Coronary artery (tissue), 2 donors: ENCODE measurements around the gene TTI1.

Source experiments
- DNase-seq: peaks from one replicate; pipeline ENCODE4 v3.0.0-alpha.2; 2017; ENCODE audit warnings: low spot score
- H3K27ac ChIP-seq, 2 donors: fragments of 200-600 bp; sonication (generic); one replicate each; pipeline ENCODE4 v1.5.1; 2016 to 2019
- H3K4me3 ChIP-seq: fragments of 200-600 bp; sonication (generic); 2 replicates; pipeline ENCODE4 v1.5.1; 2016; ENCODE audit warnings: mild to moderate bottlenecking, moderate library complexity
- TF ChIP-seq, protein P1 (sequence below): fragments of 200-600 bp; sonication (generic); IDR thresholded peaks from one replicate; pipeline ENCODE4 v1.5.1; 2019; ENCODE audit warnings: antibody characterized with exemption

TTI1 gene

DNA sequence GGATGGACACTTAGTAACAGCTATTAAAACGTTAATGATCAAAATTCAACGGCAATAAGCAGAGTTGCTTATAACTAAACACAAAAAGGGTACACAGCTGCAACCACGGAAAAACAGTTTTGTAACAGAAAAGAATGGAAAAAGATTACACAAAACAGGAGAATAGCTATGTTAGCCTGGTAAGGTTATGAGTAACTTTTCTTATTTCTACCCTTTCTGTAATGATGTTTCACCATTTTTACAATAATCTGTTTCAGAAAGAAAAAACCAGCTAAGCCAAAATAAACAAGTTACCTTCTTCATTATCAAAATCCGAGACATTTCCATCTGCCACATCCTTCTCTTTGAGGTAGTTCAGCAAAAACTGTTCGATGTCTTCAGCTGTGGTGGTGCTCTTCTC is 27.4 kb downstream of the TTI1 start:
- TF ChIP-seq, protein P1, sequence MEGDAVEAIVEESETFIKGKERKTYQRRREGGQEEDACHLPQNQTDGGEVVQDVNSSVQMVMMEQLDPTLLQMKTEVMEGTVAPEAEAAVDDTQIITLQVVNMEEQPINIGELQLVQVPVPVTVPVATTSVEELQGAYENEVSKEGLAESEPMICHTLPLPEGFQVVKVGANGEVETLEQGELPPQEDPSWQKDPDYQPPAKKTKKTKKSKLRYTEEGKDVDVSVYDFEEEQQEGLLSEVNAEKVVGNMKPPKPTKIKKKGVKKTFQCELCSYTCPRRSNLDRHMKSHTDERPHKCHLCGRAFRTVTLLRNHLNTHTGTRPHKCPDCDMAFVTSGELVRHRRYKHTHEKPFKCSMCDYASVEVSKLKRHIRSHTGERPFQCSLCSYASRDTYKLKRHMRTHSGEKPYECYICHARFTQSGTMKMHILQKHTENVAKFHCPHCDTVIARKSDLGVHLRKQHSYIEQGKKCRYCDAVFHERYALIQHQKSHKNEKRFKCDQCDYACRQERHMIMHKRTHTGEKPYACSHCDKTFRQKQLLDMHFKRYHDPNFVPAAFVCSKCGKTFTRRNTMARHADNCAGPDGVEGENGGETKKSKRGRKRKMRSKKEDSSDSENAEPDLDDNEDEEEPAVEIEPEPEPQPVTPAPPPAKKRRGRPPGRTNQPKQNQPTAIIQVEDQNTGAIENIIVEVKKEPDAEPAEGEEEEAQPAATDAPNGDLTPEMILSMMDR, result no peak
- DNase-seq, result no peak
- Histone ChIP-seq H3K4me3 (no peak overlapping the region), H3K27ac (no peak overlapping the region)

DNA sequence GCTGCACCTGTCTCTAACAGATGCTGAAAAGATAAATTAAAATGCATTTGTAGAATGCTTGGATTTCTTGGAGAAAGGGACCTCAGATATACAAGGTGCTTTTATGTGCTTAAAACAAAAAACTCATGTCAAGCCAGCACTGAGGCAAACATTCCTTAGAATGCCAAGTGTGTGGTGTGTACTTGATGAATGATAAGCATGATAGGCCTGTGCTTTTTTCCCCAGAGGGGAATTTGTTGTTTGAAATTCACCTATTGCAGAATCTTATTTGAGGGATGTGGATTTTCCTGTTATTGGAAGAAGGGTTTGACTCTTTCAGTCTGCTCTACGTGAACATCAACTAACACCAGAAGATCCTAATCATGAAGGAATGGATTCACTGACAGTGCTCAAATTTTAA is 28.8 kb downstream of the TTI1 start:
- DNase-seq, result no peak
- Histone ChIP-seq H3K27ac (no peak overlapping the region), H3K4me3 (no peak overlapping the region)
- TF ChIP-seq, protein P1, result no peak

DNA sequence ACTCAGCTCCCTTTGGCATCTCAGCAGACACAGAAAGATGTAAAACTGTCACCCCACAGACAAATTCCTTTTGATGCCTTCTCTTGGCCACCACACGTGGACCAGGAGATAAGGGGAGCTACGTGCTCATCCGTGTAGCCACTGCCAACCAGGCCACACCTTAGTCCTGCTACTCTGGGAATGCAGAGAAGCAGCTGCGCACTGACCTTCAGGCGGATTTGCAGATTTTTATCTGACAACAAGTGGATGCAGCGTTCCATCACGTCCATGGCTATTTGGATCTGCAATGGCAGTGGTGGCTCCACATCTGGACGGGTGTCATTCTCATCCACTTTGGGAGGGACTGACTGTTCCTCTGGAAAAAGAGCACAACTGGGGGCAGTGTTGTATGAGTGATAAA is 30.8 kb downstream of the TTI1 start:
- DNase-seq, result no peak
- TF ChIP-seq, protein P1, result no peak
- Histone ChIP-seq H3K27ac (no peak overlapping the region), H3K4me3 (no peak overlapping the region)

DNA sequence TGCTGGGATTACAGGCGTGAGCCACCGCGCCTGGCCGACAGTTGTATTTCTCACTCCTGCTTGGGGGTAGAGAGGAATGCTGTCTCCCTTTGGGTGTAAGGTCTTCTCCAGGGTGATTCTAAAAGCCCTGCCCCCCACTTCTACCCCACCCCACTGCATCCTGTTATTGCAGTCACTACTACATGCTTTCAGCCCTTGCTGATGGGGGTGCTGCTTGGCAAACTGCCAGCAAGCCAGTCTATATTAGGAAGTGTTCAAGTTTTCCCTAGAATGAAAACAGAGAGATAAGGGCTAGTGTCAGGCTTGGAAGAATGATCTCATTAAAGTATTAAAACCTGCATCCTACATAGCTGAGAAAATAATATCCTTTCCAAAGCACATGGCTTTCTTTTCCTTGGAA is 31.3 kb downstream of the TTI1 start:
- no peak for DNase-seq
- TF ChIP-seq, protein P1, result no peak
- no peak overlapping the region for H3K27ac ChIP-seq

DNA sequence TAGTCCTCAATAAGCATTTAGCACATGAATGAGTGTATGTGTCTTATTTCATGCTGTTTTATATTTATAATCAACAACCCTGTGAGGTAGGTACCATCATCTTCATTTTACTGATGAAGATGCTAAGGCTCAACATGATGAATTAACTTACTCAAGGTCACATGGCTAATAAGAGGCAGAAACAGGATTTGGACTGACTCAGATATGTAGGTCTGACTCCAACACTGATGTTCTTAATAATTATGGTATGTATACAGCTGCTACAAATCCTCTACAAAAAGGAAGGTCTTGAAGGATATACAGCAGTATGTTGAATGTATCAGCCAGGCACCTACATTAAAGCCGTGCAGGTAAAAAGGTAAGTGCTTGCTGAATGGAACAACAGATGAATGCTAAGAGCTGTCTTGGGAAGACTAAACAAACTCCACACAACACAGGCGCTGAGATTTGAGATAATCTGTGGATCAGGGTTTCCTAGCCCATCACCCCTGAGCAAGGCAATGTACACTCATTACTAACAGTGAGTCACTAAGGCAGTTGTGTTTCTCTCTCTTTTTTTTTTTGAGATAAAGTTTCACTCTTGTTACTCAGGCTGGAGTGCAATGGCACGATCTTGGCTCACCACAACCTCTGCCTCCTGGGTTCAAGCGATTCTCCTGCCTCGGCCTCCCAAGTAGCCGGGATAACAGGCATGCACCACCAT is 31.9 kb downstream of the TTI1 start:
- TF ChIP-seq, protein P1, result no peak
- H3K4me3 ChIP-seq, result no peak overlapping the region
- no peak overlapping the region for H3K27ac ChIP-seq
- DNase-seq, result no peak

More for the DNA sequence above, 31.3 kb downstream of the TTI1 start:
- no peak overlapping the region for H3K4me3 ChIP-seq

DNA sequence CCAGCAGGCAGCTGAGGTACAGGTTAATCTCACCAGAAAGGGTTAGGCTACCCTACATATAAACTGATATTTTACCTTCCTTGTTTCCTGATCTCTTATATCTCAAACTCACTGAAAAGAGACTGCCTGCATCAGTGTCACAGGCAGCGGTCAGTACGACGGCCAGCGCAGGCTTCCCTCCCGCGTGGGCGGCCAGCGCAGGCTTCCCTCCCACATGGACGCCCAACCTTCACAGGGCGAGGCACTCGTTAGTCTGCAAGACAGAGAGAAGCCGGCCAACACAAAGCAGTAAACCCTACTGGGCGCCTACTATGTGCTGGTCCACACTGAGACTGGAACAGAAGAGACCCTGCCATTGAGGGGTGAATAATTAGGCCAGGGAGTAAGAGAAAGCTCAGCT is 33.0 kb downstream of the TTI1 start:
- TF ChIP-seq, protein P1, result no peak
- H3K4me3 ChIP-seq, result no peak overlapping the region
- H3K27ac ChIP-seq, result no peak overlapping the region
- no peak for DNase-seq

DNA sequence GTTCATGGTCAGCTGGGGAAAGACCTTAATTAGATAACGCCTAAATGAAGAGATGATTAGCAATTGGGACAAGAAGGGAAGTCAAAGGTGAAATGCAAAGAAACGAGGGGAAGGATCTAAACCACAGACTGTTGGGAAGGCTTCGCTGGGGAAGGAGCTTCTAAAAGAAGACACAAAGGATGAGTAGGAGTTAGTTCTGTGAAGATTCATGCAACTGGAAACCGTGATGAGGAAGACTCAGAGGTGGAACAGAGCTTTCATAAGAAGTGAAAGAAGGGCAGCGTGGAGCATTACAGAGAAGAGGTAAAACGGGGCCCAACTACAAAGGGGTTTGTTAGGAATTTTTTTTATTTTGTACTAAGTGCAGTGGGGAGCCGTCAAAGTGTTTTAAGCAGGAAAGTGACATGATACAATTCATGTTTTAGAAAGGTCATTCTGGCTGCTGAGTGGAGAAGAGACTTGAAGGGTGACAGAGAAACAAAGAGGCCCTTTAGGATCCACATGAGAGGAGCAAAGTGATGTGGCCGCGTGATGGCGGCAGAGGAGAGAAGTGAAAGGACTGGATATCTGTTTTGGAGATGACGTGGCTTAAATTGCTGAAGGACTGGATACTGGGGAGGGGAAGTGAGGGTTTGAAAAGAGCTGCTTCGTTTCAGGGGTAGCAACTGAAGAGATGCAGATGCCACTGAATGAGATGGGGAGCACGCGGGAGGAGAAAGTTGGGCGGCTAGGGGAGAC is 33.6 kb downstream of the TTI1 start:
- no peak overlapping the region for H3K4me3 ChIP-seq
- H3K27ac ChIP-seq, result no peak overlapping the region
- TF ChIP-seq, protein P1, result no peak
- no peak for DNase-seq
